Inflammatory macrophage treated with lipopolysaccharide for 1 hour (primary cell): ENCODE measurements around the gene MFAP4.

Source experiments
- DNase-seq, 2 donors: peaks; one replicate each; pipeline ENCODE4 v3.0.0-alpha.2; 2020 to 2022

Gene MFAP4

DNA sequence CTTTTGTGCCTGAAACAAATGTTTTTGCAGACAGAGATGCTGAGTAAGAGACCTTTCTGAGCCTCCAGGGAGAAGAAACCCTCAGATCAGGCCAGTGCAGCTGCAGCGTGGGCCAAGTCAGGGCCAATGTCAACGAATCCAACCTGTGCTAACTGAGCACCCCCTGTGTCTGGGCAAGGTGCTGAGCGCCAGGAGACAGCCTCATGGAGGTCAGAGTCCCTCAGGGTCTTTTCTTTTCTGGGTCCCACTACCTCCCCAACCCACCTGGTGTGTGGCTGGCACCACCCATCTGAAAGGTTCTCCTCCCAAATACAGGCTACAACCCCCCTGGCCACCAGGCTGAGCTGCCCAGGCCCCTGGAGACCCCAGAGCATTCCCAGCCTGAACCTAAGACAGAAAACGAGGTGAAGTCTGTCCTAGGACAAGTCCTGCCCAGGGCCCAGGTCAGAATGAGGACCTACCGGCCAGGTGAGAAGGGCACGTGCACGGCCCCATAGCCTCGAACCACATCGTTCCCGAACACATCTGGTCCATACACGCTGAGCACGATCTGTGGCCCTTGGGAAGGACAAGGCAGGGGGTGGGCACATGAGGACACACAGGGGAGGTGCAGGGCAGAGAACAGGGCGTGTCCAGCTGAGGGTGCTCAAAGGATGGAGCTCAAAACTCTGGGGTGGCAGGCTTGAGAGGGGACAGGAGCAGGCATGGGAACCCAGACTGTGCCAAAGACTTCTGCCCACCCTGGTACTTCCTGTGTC, 39.5 kb downstream of the MFAP4 start:
- DNase-seq = no peak

DNA sequence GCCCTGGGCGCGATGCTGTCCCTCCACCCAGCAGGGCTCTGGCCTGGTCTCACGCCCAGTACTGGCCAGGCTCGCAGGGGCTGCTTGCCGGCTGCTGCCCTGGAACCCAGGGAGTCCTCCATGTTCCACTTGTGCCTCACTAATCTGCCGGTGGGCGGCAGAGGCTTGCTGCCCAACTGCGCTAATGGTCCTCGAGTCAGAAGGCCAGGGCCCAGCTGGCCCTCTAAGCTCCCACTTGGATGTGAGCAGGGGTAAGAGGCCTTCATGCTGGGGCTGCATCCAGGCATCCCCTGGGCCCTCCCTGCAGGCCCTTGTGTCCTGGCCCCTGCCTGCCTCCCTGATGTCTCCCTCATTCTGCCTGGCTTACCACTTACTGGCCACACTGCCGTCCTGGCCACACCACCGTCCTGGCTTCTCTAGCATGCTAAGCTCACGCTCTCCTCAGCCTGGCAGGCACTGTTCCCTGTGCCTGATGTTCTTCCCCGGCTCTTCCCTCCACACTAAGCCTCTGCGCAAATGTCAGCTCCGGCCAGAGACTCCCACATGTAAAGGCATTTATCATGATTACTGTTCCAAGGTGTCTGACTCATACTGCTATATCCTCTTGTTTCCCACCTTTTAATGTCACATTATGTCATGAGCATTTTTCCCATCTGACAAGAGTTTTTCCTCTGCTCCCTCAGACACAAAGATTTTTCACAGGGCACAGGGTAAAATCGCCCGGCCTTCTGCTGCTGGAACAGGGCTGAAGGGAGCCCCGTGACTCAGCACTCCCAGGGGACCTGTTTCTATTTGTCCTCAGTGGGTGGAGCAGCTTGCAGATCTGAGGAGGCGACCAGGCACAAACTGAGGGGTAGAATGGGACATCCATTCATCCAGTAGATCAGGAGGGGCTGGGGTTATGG, 40.4 kb downstream of the MFAP4 start:
- no peak for DNase-seq

DNA sequence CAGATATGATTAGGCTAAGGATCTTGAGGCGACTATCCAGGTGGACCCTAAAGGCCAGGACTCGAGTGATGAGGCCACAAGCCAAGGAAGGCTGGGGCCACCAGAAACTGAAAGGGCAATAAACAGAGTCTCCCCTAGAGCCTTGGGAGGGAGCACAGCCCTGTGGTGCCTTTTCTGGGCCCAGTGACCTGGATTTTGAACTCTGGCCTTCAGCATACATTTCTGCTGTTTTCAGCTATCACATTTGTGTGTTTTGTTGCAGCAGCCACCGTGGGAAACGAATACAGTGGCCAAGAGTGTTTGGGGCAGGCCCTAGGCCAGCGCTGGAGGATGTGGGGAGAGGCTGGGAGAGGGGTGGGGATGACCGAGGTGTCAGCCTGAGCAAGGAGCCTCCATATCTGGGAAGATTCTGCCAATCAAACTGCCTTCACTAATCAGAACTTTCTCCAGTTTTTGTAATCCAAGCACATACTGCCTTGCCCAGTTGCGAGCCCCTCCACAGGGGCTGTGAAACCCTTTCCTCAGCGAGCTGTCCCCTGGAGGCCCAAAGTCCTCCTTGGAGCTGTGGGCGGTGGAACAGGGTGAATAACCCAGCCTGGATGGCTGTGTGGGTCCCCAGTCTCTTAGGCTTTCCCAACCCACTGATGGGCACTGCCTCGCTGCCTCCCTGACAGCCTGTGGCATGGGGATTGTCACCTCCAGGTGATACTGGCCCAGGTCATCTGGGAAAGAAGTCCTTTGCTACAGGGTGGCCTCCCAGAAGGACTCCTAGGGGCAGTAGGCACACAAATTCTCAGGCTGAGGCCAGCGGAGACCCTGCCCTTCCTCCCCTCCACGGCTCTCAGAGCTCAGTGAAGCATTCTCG, 41.3 kb downstream of the MFAP4 start:
- DNase-seq = no peak

DNA sequence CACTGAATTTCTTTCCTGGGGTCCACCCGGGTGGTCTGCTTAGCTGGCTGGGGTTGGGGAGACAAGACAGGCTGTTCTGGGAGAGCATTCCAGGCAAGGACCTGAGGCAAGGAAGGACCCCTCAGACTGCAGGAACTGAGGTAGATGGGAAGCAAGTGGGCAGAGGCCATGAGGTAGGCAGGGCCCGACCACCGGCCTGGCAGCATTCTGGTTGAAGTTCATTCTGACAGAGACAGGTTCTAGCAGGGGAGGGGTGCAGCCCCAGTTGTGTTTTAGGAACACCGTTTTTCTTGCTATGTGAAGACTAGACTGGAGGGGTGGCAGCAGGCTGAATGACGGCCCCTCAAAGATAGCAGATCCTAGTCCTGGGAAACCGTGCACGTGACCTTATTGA, 41.9 kb downstream of the MFAP4 start:
- no peak for DNase-seq

DNA sequence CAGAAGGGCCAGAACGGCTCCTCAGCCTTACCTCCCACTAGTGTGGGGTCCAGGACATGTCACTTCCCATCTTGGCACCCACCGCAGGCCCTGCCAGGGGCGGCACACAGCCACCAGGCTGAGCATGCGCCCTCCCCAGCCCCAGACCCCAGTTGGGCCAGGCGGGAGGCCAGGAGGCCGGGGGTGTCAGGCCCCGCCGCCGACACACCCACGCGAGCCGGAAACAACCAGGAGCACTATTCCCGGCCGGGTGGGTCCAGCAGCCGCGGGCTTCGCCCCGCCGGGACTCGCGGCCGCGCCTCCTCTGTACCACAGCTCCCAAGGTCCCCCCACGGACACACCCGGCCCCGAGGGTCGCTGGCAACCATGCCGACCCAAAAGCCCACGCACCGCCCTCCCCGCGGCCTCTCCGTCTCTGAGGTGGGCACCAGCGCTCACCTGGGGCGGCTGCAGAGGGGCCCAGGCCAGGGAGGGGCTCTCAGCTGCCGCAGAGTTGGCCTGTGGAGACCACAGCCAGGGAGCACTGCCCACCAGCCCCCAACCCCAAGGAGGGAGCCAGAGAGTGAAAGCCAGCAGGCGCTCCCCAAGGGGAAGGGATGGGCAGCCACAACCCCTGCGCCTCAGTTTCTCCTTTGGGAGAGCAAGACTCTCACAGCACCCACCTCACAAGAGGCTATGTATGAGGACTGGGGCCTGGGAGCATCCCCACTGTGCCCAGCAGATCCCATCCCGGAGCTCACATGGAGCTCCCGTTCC, 42.5 kb downstream of the MFAP4 start:
- no peak for DNase-seq

DNA sequence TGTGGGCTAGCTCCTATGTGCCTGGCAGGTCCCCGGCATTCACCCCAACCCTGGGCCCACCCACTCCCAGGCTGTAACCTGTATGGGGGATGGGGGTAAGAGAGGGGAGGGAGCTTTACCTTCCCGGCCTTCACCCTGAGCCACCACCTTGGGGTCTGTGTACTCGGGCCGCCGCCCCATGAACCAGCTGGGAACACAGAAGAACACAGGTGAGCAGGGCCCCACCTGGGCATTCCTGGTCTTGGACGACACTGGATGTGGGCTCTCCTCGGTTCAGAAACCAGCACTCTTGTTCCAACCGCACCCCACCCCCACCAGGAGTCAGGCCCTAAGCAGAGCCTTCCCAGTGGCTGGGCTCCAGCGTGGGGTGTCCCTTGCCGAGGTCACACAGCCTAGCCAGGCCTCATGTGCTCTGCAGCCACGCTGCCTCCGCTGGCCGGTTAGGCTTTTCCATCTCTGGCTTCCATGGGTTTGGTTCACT, 43.3 kb downstream of the MFAP4 start:
- no peak for DNase-seq

DNA sequence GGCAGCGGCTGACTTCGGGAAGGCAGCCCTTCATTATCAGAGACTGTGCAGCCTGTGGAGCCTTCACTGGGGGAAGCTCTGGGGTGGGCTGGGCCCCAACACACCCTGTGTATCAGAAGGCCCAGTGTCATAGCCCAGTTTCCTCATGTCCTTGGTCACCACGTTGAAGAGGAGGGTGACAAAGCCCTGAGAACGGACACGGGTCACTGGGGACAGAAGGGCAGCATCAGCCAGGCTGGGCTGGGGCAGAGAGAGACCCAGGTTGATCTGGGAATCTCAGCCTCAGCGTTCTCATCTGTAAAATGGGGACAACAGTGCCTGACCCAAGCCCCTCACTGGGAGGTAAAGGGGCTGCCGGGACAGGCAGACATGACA, 43.7 kb downstream of the MFAP4 start:
- no peak for DNase-seq

DNA sequence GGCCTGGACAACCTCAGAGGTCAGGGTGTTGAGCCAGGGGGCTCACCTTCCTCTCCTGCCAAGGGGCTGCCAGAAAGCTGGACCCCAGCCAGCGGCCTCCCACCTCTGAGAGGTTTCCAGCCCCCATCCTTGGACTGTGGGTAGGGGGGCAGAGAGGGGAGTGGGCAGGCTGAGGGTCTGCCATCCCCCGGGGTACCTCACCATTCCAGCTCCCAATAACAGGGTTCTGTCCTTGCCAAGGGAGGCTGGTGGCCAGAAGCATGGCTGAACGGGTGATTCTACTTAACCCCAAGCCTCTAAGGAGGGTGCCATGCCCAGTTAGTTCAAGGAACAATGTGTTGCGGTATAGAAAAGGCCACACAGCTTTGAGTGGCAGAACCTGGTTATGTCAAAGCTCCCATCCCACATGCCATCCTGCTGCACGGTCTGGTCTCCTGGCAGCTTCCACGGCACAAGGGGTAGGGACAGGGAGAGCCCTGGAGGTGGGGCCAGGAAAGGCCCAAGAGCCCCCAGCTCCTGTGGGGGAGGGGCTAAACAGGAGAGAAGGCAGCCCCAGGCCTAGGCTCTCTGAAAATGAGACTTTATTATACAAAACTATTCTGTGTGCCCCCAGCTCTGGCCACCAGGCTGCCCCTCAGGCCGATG, 44.3 kb downstream of the MFAP4 start:
- no peak for DNase-seq

DNA sequence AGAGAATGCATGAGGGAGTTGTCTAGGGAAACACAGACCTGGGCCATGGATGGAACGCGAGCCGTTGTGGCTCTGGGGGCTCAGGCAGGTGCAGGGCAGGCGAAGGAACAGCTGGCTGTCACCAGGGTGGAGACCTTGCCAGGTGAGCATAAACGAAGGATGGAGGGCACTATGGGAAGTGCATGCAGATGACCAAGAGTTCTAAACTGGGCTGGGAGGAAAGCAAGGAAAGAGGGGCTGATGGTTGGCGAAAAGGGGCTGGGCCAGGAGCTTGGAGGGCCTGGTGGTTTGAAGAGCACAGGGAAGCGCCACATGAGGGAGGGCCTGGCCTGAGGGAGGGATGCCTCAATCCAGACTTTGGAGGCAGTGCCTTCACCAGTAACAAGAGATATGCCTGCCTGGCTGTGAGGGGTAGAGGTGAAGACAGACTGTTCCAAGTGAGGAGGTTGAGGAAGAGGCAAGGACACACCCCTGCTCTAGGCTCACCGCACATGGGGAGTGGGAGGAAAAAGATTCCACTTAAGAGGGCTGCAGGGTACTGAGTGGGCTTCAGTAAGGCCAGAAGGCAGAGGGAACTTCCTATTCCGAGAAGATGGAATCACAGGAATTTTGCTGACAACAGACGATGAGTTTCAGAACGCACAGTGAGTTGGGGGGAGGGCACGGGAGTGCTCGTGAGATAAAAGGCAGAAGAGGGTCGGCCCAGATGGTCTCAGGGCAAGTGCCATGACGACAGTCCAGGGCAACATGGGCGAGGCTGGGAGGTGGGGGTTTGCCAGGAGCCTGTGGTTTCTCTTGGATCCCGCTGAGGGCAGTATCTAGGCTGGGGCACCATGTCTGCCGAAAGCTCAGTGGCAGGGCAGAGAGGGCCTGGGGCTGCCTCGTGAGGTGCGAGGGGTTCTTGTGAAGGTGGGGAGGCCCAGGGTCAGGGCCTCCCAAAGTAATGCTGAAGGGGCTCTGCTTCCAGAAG, 45.1 kb downstream of the MFAP4 start:
- no peak for DNase-seq

DNA sequence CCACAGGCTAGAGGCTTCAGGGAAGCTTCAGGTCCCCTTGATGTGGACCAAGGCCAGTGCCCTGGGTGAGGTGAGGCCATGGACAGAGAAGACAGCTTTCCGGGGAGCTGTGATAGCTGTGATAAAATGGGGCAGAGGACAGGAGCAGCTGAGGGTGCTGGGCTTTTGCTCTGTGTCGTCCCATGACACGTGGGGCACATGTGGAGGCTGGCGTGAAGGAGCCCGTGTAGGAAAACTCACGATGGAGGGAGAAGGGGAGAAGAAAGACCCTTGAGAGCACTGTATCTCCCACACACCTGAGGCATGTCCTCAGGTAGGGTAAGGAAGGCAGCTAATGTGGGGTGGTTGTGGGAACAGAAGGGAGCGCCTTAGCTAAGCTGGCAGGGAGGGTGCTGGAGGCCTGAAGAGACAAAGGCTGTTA, 45.8 kb downstream of the MFAP4 start:
- no peak for DNase-seq

DNA sequence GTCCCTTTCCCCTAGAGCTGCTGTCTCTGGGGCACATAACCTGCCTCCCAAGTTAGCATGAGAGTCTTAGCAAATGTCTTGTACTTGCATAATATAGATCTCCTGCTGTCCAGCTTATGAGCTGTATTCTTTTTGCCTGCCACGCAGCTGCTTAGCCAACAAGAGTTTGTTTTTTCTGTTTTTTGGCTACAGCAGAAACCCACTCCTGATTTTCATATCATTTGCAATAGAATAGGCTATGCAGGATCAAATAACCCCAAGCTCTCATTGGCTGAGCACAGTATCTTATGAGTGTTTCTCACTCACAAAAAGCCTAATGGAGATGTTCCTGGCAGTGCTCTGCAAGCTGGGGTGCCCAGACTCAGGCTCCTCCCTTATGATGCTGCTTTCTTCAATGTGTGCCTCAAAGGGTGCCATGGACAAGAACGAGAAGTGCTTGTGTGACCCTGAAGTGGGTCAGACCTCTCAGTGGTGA, 47.6 kb downstream of the MFAP4 start:
- no peak for DNase-seq

DNA sequence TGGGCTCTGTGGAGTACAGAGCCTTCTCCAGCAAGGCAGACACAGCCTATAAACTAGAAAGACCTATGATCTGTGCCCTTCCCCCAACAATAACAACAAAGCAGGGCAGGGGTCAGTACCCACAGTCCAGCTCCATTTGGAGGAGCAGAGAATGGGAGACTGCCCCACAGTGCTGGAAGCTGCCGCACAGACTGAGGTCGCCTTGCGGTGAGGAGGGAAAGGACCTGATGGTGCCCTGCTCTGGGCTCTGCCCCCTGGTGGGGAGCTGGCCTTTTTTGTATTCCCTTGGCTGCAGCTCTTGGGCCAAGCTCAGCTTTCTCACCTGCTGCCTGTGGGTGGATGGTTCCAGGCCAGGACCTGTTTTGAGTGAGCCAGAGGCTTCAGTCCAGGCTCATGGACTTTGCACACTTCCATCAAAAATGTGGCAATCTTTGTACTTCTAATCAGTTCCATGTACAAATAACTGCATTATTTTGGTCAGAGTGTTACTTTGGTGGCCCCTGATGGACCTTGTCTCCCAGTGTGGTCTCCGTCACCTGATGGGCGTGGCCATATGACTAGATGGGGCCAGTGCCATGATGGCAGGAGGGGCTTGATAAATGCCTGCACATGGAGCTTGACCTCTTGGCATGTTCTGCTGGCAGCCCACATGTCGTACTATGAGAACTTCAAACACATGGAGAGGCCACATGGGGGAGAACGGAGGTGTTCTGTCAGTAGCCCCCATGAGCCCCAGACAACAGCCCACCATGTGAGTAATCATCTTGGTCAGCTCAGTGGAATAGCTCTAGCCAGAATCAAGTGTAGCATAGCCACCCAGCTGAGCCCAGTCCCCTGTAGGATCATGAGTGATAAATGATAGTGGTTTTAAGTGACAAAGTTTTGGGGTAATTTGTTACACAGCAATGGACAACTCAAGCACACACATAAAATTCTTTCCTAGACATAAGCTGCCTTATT, 48.7 kb downstream of the MFAP4 start:
- peak; percentile 38 to 82 for DNase-seq

DNA sequence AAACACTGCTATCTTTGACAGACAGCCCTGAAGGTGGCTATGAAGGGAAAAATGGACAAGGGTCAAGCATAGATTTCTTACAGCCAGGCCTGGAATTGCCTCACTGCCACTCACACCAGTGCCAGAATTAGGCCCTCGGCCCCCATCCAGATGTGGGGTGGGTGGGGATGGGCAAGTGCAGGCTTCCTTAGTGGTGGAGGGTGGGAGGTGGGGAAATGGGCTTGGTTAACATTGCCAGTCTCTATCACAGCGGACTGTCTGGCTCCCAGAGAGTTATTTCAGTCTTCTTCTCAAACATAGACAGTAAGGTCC, 49.3 kb downstream of the MFAP4 start:
- no peak for DNase-seq

DNA sequence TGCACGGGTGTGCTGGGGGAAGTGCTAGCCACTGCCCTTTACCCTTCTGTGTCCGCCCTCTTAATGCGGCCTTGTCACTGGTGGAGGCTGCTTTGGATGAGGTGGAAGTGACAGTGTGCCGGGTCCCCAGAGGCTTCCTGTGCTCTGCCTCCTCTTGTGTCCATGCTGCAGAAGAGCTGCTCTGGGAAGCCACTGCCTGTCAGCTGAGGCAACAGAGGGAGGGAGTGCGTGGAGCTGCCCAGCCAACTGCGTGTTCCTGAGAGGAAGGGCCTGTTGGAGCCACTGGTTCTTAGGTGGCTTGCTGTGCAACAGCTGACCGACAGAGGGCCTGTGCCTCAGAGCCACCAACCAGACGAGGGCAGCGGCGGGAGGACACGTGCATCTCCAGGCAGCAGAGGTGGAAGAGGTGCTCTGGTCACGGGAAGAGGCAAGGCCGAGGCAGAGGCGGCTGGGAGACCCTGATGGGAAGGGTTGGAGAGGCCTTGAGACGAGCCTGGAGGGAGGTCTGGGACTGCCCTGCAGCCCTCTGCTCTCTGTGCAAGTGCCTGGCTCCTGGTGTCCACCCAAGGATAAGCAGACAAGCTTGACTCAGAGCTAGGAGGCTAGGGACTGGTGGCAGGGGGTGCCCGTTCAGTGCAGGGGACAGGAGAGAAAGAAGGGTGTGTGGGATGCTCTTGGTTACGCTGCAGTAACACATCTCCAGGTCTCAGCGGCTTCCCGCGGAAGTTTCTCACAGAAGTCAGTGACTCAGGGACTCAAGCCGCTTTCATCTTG, 49.9 kb downstream of the MFAP4 start:
- DNase-seq = no peak

DNA sequence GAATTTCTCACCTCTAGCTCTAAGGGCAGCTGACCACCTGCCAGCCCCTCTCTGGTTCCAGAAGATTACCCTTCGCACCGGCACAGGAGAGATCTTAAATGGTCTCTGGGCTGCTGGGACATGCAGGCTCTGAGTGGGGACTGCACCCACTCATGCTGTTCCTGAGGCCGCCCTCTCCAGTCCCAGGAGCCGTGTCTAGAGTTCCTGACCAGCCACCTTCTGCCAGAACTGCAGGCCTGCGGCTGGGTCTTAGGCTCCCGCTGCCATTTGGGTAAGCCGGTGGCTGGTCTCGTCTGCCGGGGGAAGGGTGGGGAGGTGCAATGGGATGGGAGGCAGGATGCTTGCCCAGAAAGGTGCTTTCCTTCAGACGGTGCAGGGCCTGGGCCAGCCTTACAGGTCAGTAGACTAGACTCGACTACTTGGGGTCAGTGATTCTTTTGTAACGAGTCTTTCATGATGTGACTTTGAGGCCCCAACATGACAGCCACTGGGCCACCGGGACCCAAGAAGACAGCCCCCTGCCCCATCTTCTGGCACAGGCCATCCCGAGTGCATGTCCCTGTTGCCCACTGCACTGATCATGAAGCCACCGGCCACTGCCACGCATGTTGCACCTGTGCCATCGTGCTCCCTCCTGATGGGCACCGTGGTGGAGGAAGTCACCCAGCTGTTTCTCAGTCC, 50.9 kb downstream of the MFAP4 start:
- no peak for DNase-seq

DNA sequence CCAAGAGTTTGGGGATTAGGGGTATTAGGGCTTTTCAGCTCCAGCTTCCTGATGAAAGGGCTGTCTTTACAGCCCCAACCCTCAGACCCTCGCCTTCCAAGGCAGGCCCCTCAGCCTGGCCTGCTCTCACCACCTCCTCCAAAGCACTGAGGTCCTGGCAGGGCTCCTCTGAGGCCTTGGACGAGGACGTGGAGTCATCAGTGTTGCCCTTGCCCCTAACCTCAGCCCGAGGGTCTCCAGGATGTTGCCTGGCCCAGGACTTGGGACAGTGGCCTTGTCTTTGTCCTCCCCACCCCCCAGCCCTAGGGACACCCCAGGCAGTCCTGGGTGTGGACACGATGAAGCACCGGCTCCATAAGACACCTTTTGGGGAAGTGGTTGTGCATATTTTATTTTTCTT, 52.7 kb downstream of the MFAP4 start:
- DNase-seq = no peak

DNA sequence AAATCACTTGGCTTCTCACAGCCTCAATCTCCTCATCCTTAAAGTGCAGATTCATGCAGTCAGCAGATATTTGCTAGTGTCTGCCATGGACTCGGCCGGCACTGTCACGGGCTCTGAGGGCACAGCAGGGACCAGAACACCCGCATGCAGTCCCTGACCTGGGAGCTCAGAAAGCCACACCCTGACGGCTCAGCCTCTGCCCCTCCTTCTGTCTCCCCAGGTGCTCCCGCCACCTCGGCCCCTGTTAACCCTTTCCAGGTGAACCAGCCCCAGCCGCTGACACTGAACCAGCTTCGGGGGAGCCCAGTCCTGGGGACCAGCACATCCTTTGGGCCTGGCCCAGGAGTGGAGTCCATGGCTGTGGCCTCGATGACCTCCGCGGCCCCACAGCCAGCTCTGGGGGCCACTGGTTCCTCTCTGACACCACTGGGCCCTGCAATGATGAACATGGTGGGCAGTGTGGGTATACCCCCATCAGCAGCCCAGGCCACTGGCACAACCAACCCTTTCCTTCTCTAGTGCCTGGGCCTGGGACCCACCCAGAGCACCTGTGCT, 53.2 kb downstream of the MFAP4 start:
- DNase-seq = no peak
